ENCODE measurements around the gene LAMB2. TPM values are rescaled to one million over a fixed set of nuclear protein-coding genes. Genes with fewer than 3 reads are reported as not detected.
A peak's percentile ranks its signal among the peaks of the same experiment; 100 is the strongest.

LAMB2 gene
- total RNA-seq, 2 donors from 2014 or later, result 83.6 to 97.8 TPM

DNA sequence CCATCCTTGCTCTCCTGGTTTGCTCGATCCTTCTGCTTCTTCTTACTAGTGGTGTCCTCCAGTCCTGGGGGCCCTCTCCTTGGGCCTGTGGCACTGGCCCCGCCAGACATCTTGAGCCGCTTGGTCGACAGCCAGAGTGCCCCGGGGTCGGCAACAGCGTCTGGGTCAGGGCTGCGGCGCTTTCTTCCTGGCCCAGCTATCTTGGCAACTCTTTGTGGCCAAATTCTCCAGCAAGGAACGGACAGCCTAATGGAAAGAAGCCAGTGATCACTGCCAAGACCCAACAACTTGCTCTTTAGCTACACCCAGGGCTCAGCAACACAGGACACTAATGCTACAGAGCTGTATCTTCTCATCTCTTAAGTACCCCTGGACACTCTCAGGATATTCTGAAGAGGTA is 13.8 kb downstream of the LAMB2 start:
- WGBS, 2 experiments (ENCODE audit: insufficient coverage in 1 of 2, insufficient read length in 1 of 2), result 92 to 95% methylated on average over 8 to 10 of the region's 10 CpGs
- TF ChIP-seq, protein P1, sequence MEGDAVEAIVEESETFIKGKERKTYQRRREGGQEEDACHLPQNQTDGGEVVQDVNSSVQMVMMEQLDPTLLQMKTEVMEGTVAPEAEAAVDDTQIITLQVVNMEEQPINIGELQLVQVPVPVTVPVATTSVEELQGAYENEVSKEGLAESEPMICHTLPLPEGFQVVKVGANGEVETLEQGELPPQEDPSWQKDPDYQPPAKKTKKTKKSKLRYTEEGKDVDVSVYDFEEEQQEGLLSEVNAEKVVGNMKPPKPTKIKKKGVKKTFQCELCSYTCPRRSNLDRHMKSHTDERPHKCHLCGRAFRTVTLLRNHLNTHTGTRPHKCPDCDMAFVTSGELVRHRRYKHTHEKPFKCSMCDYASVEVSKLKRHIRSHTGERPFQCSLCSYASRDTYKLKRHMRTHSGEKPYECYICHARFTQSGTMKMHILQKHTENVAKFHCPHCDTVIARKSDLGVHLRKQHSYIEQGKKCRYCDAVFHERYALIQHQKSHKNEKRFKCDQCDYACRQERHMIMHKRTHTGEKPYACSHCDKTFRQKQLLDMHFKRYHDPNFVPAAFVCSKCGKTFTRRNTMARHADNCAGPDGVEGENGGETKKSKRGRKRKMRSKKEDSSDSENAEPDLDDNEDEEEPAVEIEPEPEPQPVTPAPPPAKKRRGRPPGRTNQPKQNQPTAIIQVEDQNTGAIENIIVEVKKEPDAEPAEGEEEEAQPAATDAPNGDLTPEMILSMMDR (conservative IDR thresholded peaks at IDR 0.05), result no peak
- Histone ChIP-seq H3K9ac (ENCODE audit: extremely low read depth, low read length, poor library complexity, severe bottlenecking) (no peak overlapping the region), H3K36me3 (ENCODE audit: control insufficient read depth, insufficient read depth, low read length) (peaks cover 69% of the 10 kb centered on the region), H3K27me3 (ENCODE audit: control insufficient read depth, insufficient read depth, low read length, poor library complexity, severe bottlenecking) (no peaks in the 10 kb centered on the region), H3K4me3 (ENCODE audit: low read length) (peak overlapping the region; percentile 89), H3K9me3 (ENCODE audit: control insufficient read depth, low read length) (no peaks in the 10 kb centered on the region), H3K27ac (ENCODE audit: low read depth, low read length) (no peak overlapping the region), H3K4me1 (ENCODE audit: control insufficient read depth, insufficient read depth, low read length) (peaks cover 4% of the 10 kb centered on the region)
- peaks cover 49% of the 10 kb centered on the region for H3K36me3 Mint-ChIP-seq (ENCODE audit: low read depth)
- no peaks in the 10 kb centered on the region for H3K27me3 Mint-ChIP-seq (ENCODE audit: insufficient read depth)
- H3K9me3 Mint-ChIP-seq, result no peaks in the 10 kb centered on the region
- no peak for DNase-seq
- H3K4me1 Mint-ChIP-seq, result peaks cover 4% of the 10 kb centered on the region
- H3K4me3 Mint-ChIP-seq, result peak overlapping the region; percentile 76
- H3K27ac Mint-ChIP-seq, result no peak overlapping the region

DNA sequence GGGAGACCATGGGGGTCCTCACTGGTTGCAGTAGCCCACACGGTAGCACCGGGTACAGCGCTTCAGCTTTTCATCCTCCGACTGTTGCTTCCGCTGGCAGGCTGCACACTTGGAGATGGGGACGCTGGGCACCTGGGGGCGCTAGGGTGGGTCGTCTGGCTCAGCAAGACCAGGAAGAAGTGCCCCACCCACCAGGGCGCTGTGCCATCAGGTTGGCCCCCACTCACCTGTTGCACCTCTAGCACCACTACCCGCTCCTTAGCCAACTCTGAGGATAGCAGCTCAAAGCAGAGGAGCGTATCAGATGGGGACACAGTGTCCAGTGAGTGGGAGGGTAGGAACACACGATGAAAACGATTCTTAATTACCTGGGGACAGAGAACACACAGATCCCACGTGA is 20.6 kb downstream of the LAMB2 start:
- TF ChIP-seq, protein P1 (conservative IDR thresholded peaks at IDR 0.05), result no peak
- H3K4me1 Mint-ChIP-seq, result no peaks in the 10 kb centered on the region
- no peak overlapping the region for H3K27ac ChIP-seq (ENCODE audit: low read depth, low read length)
- H3K36me3 Mint-ChIP-seq (ENCODE audit: low read depth), result peaks cover 72% of the 10 kb centered on the region
- no peak overlapping the region for H3K4me3 Mint-ChIP-seq
- 95 to 96% methylated on average over 13 to 14 of the region's 14 CpGs for WGBS, 2 experiments (ENCODE audit: insufficient coverage in 1 of 2, insufficient read length in 1 of 2)
- H3K4me3 ChIP-seq (ENCODE audit: low read length), result no peak overlapping the region
- DNase-seq, result no peak
- peaks cover 87% of the 10 kb centered on the region for H3K36me3 ChIP-seq (ENCODE audit: control insufficient read depth, insufficient read depth, low read length)
- H3K9me3 ChIP-seq (ENCODE audit: control insufficient read depth, low read length), result no peaks in the 10 kb centered on the region
- no peak overlapping the region for H3K27ac Mint-ChIP-seq
- H3K4me1 ChIP-seq (ENCODE audit: control insufficient read depth, insufficient read depth, low read length), result no peaks in the 10 kb centered on the region
- no peak overlapping the region for H3K9ac ChIP-seq (ENCODE audit: extremely low read depth, low read length, poor library complexity, severe bottlenecking)
- H3K27me3 Mint-ChIP-seq (ENCODE audit: insufficient read depth), result no peaks in the 10 kb centered on the region
- no peaks in the 10 kb centered on the region for H3K27me3 ChIP-seq (ENCODE audit: control insufficient read depth, insufficient read depth, low read length, poor library complexity, severe bottlenecking)
- H3K9me3 Mint-ChIP-seq, result no peaks in the 10 kb centered on the region

DNA sequence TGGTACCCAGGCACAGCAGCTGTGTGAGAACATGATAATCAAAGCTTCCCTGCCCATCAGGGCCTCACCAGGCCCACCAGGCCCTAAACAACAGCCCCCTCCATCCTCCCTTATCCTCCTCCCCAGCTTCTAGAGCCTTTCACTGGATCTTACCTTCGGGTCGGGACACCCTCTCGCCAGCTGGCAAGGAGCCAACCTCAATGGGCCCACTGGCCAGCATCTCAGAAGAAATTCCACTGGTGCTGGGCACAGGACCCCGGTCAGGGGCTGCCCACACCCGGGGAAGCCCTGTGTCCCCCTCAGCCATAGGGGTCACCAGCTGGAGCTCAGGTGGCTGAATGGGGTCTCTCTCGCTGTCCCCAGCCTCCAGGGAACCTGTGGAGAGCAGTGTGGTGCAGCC is 21.5 kb downstream of the LAMB2 start:
- Mint-ChIP-seq H3K27ac (no peak overlapping the region), H3K36me3 (ENCODE audit: low read depth) (peaks cover 66% of the 10 kb centered on the region), H3K27me3 (ENCODE audit: insufficient read depth) (no peaks in the 10 kb centered on the region), H3K9me3 (no peaks in the 10 kb centered on the region), H3K4me1 (no peaks in the 10 kb centered on the region), H3K4me3 (no peak overlapping the region)
- no peaks in the 10 kb centered on the region for H3K4me1 ChIP-seq (ENCODE audit: control insufficient read depth, insufficient read depth, low read length)
- H3K9me3 ChIP-seq (ENCODE audit: control insufficient read depth, low read length), result no peaks in the 10 kb centered on the region
- peaks cover 78% of the 10 kb centered on the region for H3K36me3 ChIP-seq (ENCODE audit: control insufficient read depth, insufficient read depth, low read length)
- H3K9ac ChIP-seq (ENCODE audit: extremely low read depth, low read length, poor library complexity, severe bottlenecking), result no peak overlapping the region
- no peak overlapping the region for H3K4me3 ChIP-seq (ENCODE audit: low read length)
- DNase-seq, result no peak
- TF ChIP-seq, protein P1 (conservative IDR thresholded peaks at IDR 0.05), result no peak
- WGBS, 2 experiments (ENCODE audit: insufficient coverage in 1 of 2, insufficient read length in 1 of 2), result 94 to 100% methylated on average over 2 to 6 of the region's 6 CpGs
- H3K27me3 ChIP-seq (ENCODE audit: control insufficient read depth, insufficient read depth, low read length, poor library complexity, severe bottlenecking), result no peaks in the 10 kb centered on the region
- H3K27ac ChIP-seq (ENCODE audit: low read depth, low read length), result no peak overlapping the region

Data from endodermal cell (in vitro differentiated cells).